C4-2B (cell line): ENCODE measurements around the gene ZSCAN10.

Experiments
- CTCF ChIP-seq: fragments of 450-650 bp; conservative IDR thresholded peaks from 2 replicates; pipeline ENCODE4 v1.5.1; 2017; ENCODE audit warnings: mild to moderate bottlenecking
- ZFX ChIP-seq: fragments of 450-650 bp; IDR thresholded peaks from 2 replicates; pipeline ENCODE4 v1.6.1; 2017

DNA sequence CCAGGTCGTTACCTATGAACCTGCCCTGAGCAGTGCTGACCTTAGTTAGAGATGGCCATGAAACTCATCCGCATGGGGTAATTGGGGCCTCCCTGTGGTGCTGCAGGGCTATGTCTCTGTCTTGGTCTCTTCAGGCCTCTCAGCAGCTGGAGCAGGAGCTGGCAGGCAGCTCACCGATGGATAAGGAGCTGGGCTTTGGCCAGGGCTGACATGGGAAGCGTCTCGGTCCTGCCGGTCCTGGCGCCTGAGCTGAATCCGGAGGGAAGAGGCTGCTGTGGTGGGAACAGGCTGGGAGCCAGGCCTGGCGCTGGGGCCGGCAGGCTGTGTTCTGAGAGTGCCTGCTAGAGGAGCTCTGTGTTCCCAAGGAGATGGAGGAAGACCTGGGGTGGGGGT is 23.6 kb downstream of the ZSCAN10 start:
- TF ChIP-seq CTCF (no peak), ZFX (no peak)
